Gastrocnemius medialis (tissue), 4 donors: Measurements from ENCODE around the gene MED12L.

ENCODE experiments used
- CTCF ChIP-seq, 5 experiments: fragments of 450-650 bp in 3 of 5; fragments of 200-600 bp in 2 of 5; sonication (generic) in 2 of 5; IDR thresholded peaks in 4 of 5; conservative IDR thresholded peaks in 1 of 5; 1 replicate in 4 of 5; 2 replicates in 1 of 5; pipeline ENCODE4 v1.5.1; 2016 to 2019; ENCODE audit warnings: antibody characterized with exemption in 5 of 5, mild to moderate bottlenecking in 3 of 5, moderate library complexity in 3 of 5
- POLR2A ChIP-seq, 2 donors: fragments of 450-650 bp; IDR thresholded peaks; one replicate each; pipeline ENCODE4 v1.6.1; 2017; ENCODE audit warnings: antibody characterized with exemption in 2 of 2, mild to moderate bottlenecking in 2 of 2, moderate library complexity in 2 of 2

DNA sequence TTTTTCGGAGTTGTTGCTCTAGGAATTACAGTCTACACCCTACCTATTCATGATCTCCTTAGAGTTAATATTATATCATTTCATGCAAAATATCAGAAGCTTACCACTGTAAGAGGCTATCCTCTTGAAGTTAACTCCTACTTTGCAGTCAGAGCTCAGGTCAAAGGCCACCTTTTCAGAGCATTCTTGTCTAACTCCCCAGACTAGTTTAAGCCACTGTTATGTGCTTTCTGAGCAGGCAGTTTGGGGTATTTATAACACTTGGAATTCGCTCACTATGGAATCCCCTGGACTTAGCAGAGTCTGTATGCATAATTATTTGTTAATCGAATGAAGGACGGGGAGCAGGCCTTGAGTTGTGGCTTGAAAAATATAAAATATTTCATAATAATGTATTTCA, 21.7 kb downstream of the MED12L start:
- TF ChIP-seq CTCF (IDR thresholded peaks at IDR 0.05 in 4 of 5, conservative IDR thresholded peaks at IDR 0.05 in 1 of 5) (no peak), POLR2A (IDR thresholded peaks at IDR 0.05) (no peak)
